ENCODE measurements around the gene EPS8.

GRCh38 chr12:15719230-15719629 is 70.0 kb downstream of the EPS8 start:
- TF ChIP-seq CTCF (IDR thresholded peaks at IDR 0.05), result no peak
- TF ChIP-seq POLR2AphosphoS5 (IDR thresholded peaks at IDR 0.05), result no peak

All from gastroesophageal sphincter (tissue), 3 donors.